Measurements from ENCODE around the gene CDH23.

CDH23 gene

GRCh38 chr10:71678057-71678805 lies 281.5 kb downstream of the CDH23 start:
- H4K91ac ChIP-seq (ENCODE audit: low read depth, low read length): no peak overlapping the region
- H2BK12ac ChIP-seq (ENCODE audit: low read length): no peak overlapping the region
- H4K8ac ChIP-seq (ENCODE audit: low read depth, low read length): no peak overlapping the region
- H3K4me3 ChIP-seq (ENCODE audit: low read depth, low read length): no peak overlapping the region
- H3K36me3 ChIP-seq (ENCODE audit: control insufficient read depth in 1 of 2, insufficient read depth in 2 of 2, low read length in 2 of 2): no peaks in the 10 kb centered on the region
- H3K4me2 ChIP-seq (ENCODE audit: low read length): no peak overlapping the region
- no peak overlapping the region for H3K4ac ChIP-seq (ENCODE audit: low read depth, low read length)
- no peak overlapping the region for H3K9ac ChIP-seq (ENCODE audit: low read length)
- H3K9me3 ChIP-seq (ENCODE audit: insufficient read depth, low read depth, low read length): no peaks in the 10 kb centered on the region
- H3K14ac ChIP-seq (ENCODE audit: low read length): no peak overlapping the region
- no peaks in the 10 kb centered on the region for H3K79me1 ChIP-seq (ENCODE audit: low read length)
- no peaks in the 10 kb centered on the region for H3K27me3 ChIP-seq (ENCODE audit: insufficient read depth, low read length)
- H3K79me2 ChIP-seq (ENCODE audit: control insufficient read depth, insufficient read depth, low read length, poor library complexity): no peaks in the 10 kb centered on the region
- no peaks in the 10 kb centered on the region for H3K4me1 ChIP-seq (ENCODE audit: control insufficient read depth in 1 of 2, insufficient read depth in 2 of 2, low read length in 2 of 2)
- H4K12ac ChIP-seq (ENCODE audit: low read depth, low read length): no peak overlapping the region
- H3K27ac ChIP-seq (ENCODE audit: low read depth, low read length): no peak overlapping the region
- DNase-seq: no peak
- H3K18ac ChIP-seq (ENCODE audit: low read length): no peak overlapping the region
- H2AK5ac ChIP-seq (ENCODE audit: low read length): no peak overlapping the region
- no peak overlapping the region for H3K23ac ChIP-seq (ENCODE audit: low read length)
- H2AFZ ChIP-seq (ENCODE audit: insufficient read depth, low read length, poor library complexity): no peak overlapping the region
- no peak overlapping the region for H2BK120ac ChIP-seq (ENCODE audit: insufficient read depth, low read length, poor library complexity)
- no CpG with 5 or more reads among the region's 10 CpGs for WGBS (ENCODE audit: extremely low coverage, insufficient coverage, insufficient read length)
- no peak overlapping the region for H2BK5ac ChIP-seq (ENCODE audit: low read depth, low read length, poor library complexity)

- no peak overlapping the region for H2BK12ac ChIP-seq (ENCODE audit: low read length)
- no peak overlapping the region for H3K18ac ChIP-seq (ENCODE audit: low read length)
- no peak overlapping the region for H3K14ac ChIP-seq (ENCODE audit: low read length)
- no peak overlapping the region for H3K23ac ChIP-seq (ENCODE audit: low read length)
- no peak overlapping the region for H2AK5ac ChIP-seq (ENCODE audit: low read length)
- no peak overlapping the region for H3K4me3 ChIP-seq (ENCODE audit: low read depth, low read length)
- no peak overlapping the region for H3K27ac ChIP-seq (ENCODE audit: low read depth, low read length)
- H3K27me3 ChIP-seq (ENCODE audit: insufficient read depth, low read length): no peaks in the 10 kb centered on the region
- H2BK5ac ChIP-seq (ENCODE audit: low read depth, low read length, poor library complexity): no peak overlapping the region
- H3K79me2 ChIP-seq (ENCODE audit: control insufficient read depth, insufficient read depth, low read length, poor library complexity): no peaks in the 10 kb centered on the region
- H3K4me2 ChIP-seq (ENCODE audit: low read length): no peak overlapping the region
- H3K36me3 ChIP-seq (ENCODE audit: control insufficient read depth in 1 of 2, insufficient read depth in 2 of 2, low read length in 2 of 2): no peaks in the 10 kb centered on the region
- H4K91ac ChIP-seq (ENCODE audit: low read depth, low read length): no peak overlapping the region
- H3K9ac ChIP-seq (ENCODE audit: low read length): no peak overlapping the region
- WGBS (ENCODE audit: extremely low coverage, insufficient coverage, insufficient read length): no CpG with 5 or more reads among the region's 9 CpGs
- H3K9me3 ChIP-seq (ENCODE audit: insufficient read depth, low read depth, low read length): no peaks in the 10 kb centered on the region
- H3K4ac ChIP-seq (ENCODE audit: low read depth, low read length): no peak overlapping the region
- no peaks in the 10 kb centered on the region for H3K4me1 ChIP-seq (ENCODE audit: control insufficient read depth in 1 of 2, insufficient read depth in 2 of 2, low read length in 2 of 2)
- H2AFZ ChIP-seq (ENCODE audit: insufficient read depth, low read length, poor library complexity): no peak overlapping the region
- no peak overlapping the region for H4K8ac ChIP-seq (ENCODE audit: low read depth, low read length)
- H2BK120ac ChIP-seq (ENCODE audit: insufficient read depth, low read length, poor library complexity): no peak overlapping the region
- no peak overlapping the region for H4K12ac ChIP-seq (ENCODE audit: low read depth, low read length)
- no peaks in the 10 kb centered on the region for H3K79me1 ChIP-seq (ENCODE audit: low read length)
- no peak for DNase-seq
Measured at GRCh38 chr10:71679425-71679824, 282.7 kb downstream of the CDH23 start.

GRCh38 chr10:71681977-71682376 lies 285.3 kb downstream of the CDH23 start:
- no CpG with 5 or more reads among the region's 5 CpGs for WGBS (ENCODE audit: extremely low coverage, insufficient coverage, insufficient read length)

GRCh38 chr10:71683301-71683700 lies 286.6 kb downstream of the CDH23 start:
- no peak overlapping the region for H2BK5ac ChIP-seq (ENCODE audit: low read depth, low read length, poor library complexity)
- H2BK12ac ChIP-seq (ENCODE audit: low read length): no peak overlapping the region
- no CpG with 5 or more reads among the region's 7 CpGs for WGBS (ENCODE audit: extremely low coverage, insufficient coverage, insufficient read length)
- no peak overlapping the region for H3K23ac ChIP-seq (ENCODE audit: low read length)
- DNase-seq: no peak
- no peaks in the 10 kb centered on the region for H3K79me2 ChIP-seq (ENCODE audit: control insufficient read depth, insufficient read depth, low read length, poor library complexity)
- H3K79me1 ChIP-seq (ENCODE audit: low read length): no peaks in the 10 kb centered on the region
- no peak overlapping the region for H3K4ac ChIP-seq (ENCODE audit: low read depth, low read length)
- no peak overlapping the region for H3K4me3 ChIP-seq (ENCODE audit: low read depth, low read length)
- no peak overlapping the region for H4K91ac ChIP-seq (ENCODE audit: low read depth, low read length)
- no peak overlapping the region for H2AK5ac ChIP-seq (ENCODE audit: low read length)
- H3K36me3 ChIP-seq (ENCODE audit: control insufficient read depth in 1 of 2, insufficient read depth in 2 of 2, low read length in 2 of 2): no peaks in the 10 kb centered on the region
- no peak overlapping the region for H3K18ac ChIP-seq (ENCODE audit: low read length)
- no peak overlapping the region for H4K8ac ChIP-seq (ENCODE audit: low read depth, low read length)
- no peak overlapping the region for H3K9ac ChIP-seq (ENCODE audit: low read length)
- no peak overlapping the region for H3K14ac ChIP-seq (ENCODE audit: low read length)
- no peak overlapping the region for H4K12ac ChIP-seq (ENCODE audit: low read depth, low read length)
- no peaks in the 10 kb centered on the region for H3K4me1 ChIP-seq (ENCODE audit: control insufficient read depth in 1 of 2, insufficient read depth in 2 of 2, low read length in 2 of 2)
- no peaks in the 10 kb centered on the region for H3K27me3 ChIP-seq (ENCODE audit: insufficient read depth, low read length)
- no peaks in the 10 kb centered on the region for H3K9me3 ChIP-seq (ENCODE audit: insufficient read depth, low read depth, low read length)
- H2AFZ ChIP-seq (ENCODE audit: insufficient read depth, low read length, poor library complexity): no peak overlapping the region
- no peak overlapping the region for H2BK120ac ChIP-seq (ENCODE audit: insufficient read depth, low read length, poor library complexity)
- H3K27ac ChIP-seq (ENCODE audit: low read depth, low read length): no peak overlapping the region
- H3K4me2 ChIP-seq (ENCODE audit: low read length): no peak overlapping the region

More at GRCh38 chr10:71681977-71682376, 285.3 kb downstream of the CDH23 start:
- no peak overlapping the region for H2BK120ac ChIP-seq (ENCODE audit: insufficient read depth, low read length, poor library complexity)
- H3K18ac ChIP-seq (ENCODE audit: low read length): no peak overlapping the region
- H3K36me3 ChIP-seq (ENCODE audit: control insufficient read depth in 1 of 2, insufficient read depth in 2 of 2, low read length in 2 of 2): no peaks in the 10 kb centered on the region
- no peak overlapping the region for H2BK5ac ChIP-seq (ENCODE audit: low read depth, low read length, poor library complexity)
- H3K4me2 ChIP-seq (ENCODE audit: low read length): no peak overlapping the region
- H3K4me1 ChIP-seq (ENCODE audit: control insufficient read depth in 1 of 2, insufficient read depth in 2 of 2, low read length in 2 of 2): no peaks in the 10 kb centered on the region
- H3K9ac ChIP-seq (ENCODE audit: low read length): no peak overlapping the region
- H3K14ac ChIP-seq (ENCODE audit: low read length): no peak overlapping the region
- no peak overlapping the region for H3K4me3 ChIP-seq (ENCODE audit: low read depth, low read length)
- no peaks in the 10 kb centered on the region for H3K79me2 ChIP-seq (ENCODE audit: control insufficient read depth, insufficient read depth, low read length, poor library complexity)
- no peak overlapping the region for H4K91ac ChIP-seq (ENCODE audit: low read depth, low read length)
- no peaks in the 10 kb centered on the region for H3K27me3 ChIP-seq (ENCODE audit: insufficient read depth, low read length)
- no peaks in the 10 kb centered on the region for H3K9me3 ChIP-seq (ENCODE audit: insufficient read depth, low read depth, low read length)
- no peak overlapping the region for H4K12ac ChIP-seq (ENCODE audit: low read depth, low read length)
- H2BK12ac ChIP-seq (ENCODE audit: low read length): no peak overlapping the region
- no peak for DNase-seq
- H3K79me1 ChIP-seq (ENCODE audit: low read length): no peaks in the 10 kb centered on the region
- no peak overlapping the region for H3K27ac ChIP-seq (ENCODE audit: low read depth, low read length)
- no peak overlapping the region for H2AK5ac ChIP-seq (ENCODE audit: low read length)
- no peak overlapping the region for H3K23ac ChIP-seq (ENCODE audit: low read length)
- no peak overlapping the region for H2AFZ ChIP-seq (ENCODE audit: insufficient read depth, low read length, poor library complexity)
- no peak overlapping the region for H3K4ac ChIP-seq (ENCODE audit: low read depth, low read length)
- H4K8ac ChIP-seq (ENCODE audit: low read depth, low read length): no peak overlapping the region
